Measurements from ENCODE around the gene VWA8.

The VWA8 gene

GRCh38 chr13:41960637-41961465 is at the start of gene VWA8 (continued):
- TF ChIP-seq PBX3 (CRISPR knock-in tag; IDR thresholded peaks at IDR 0.05) (peak; percentile 68; the same call in 1 of the 2 replicates), ZNF645 (tag by site-specific recombination; IDR thresholded peaks at IDR 0.05) (no peak), ZNF146 (tag by site-specific recombination; IDR thresholded peaks at IDR 0.05) (0 out of 2 replicates have a peak, but pooled peaks have one; percentile 51), ZFP37 (tag by site-specific recombination; IDR thresholded peaks at IDR 0.05) (peak; percentile 97), ZNF266 (tag by site-specific recombination; IDR thresholded peaks at IDR 0.05; ENCODE audit: low read depth) (no peak), SCRT1 (tag by site-specific recombination; IDR thresholded peaks at IDR 0.05; ENCODE audit: borderline replicate concordance) (no peak), ZNF626 (tag by site-specific recombination; IDR thresholded peaks at IDR 0.05) (no peak), AEBP2 (tag by site-specific recombination; IDR thresholded peaks at IDR 0.05; ENCODE audit: borderline replicate concordance) (0 out of 2 replicates have a peak, but pooled peaks have one; percentile 12), ZSCAN5A (tag by site-specific recombination; IDR thresholded peaks at IDR 0.05) (peak; percentile 94), ZBTB8A (tag by site-specific recombination; IDR thresholded peaks at IDR 0.05) (peak; percentile 96), ZNF324 (tag by site-specific recombination; IDR thresholded peaks at IDR 0.05) (peak; percentile 58; the same call in 1 of the 2 replicates), ZNF561 (tag by site-specific recombination; IDR thresholded peaks at IDR 0.05; ENCODE audit: borderline replicate concordance) (peak; percentile 86; the same call in 1 of the 2 replicates), ZNF529 (tag by site-specific recombination; IDR thresholded peaks at IDR 0.05; ENCODE audit: insufficient replicate concordance) (no peak), ZNF133 (tag by site-specific recombination; IDR thresholded peaks at IDR 0.05) (no peak), ZNF585B (tag by site-specific recombination; IDR thresholded peaks at IDR 0.05) (0 out of 2 replicates have a peak, but pooled peaks have one; percentile 22), SP7 (tag by site-specific recombination; IDR thresholded peaks at IDR 0.05) (peak; percentile 62; the same call in 1 of the 2 replicates), ZFP69B (tag by site-specific recombination; IDR thresholded peaks at IDR 0.05) (peak; percentile 67), ZNF341 (tag by site-specific recombination; IDR thresholded peaks at IDR 0.05; ENCODE audit: low read depth) (peak; percentile 74), ZNF518A (tag by site-specific recombination; conservative IDR thresholded peaks at IDR 0.05; ENCODE audit: low read depth) (peak; percentile 57), ZNF623 (tag by site-specific recombination; IDR thresholded peaks at IDR 0.05) (0 out of 2 replicates have a peak, but pooled peaks have one; percentile 17), TSHZ1 (tag by site-specific recombination; IDR thresholded peaks at IDR 0.05; ENCODE audit: borderline replicate concordance) (peak; percentile 41; the same call in 1 of the 2 replicates), ZNF121 (tag by site-specific recombination; IDR thresholded peaks at IDR 0.05) (peak; percentile 51; the same call in 1 of the 2 replicates)
